HG02678 (cell line): ENCODE data around the gene ZNF648.
"Not testable (repeated sequence)": the region's sequence is repeated elsewhere in the genome, so short reads cannot be mapped to it uniquely, and the experiment has no call there.

ENCODE experiments used
- ATAC-seq: cut with Tn5 transposase; IDR thresholded peaks from one replicate; pipeline ENCODE4 v1.9.1; 2021; ENCODE audit warnings: mild to moderate bottlenecking, moderate library complexity; ENCODE audit not compliant: unreplicated experiment

Gene ZNF648, protein sequence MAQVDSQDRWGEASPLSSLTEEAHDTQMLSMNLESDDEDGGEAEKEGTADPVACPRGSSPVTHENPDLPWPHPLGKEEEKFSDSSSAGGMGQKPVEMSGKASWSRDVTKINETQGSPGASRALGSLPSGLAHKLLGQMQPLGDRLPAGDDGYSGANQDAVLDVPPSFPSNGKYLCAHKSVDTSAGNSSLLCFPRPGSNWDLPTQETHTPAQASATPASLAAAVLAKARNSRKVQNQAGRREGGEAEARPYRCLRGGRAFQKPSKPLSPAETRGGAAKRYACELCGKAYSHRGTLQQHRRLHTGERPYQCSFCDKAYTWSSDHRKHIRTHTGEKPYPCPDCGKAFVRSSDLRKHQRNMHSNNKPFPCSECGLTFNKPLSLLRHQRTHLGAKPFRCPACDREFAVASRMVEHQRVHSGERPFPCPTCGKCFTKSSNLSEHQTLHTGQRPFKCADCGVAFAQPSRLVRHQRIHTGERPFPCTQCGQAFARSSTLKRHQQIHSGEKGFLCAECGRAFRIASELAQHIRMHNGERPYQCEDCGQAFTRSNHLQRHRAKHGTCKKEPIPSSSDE

DNA sequence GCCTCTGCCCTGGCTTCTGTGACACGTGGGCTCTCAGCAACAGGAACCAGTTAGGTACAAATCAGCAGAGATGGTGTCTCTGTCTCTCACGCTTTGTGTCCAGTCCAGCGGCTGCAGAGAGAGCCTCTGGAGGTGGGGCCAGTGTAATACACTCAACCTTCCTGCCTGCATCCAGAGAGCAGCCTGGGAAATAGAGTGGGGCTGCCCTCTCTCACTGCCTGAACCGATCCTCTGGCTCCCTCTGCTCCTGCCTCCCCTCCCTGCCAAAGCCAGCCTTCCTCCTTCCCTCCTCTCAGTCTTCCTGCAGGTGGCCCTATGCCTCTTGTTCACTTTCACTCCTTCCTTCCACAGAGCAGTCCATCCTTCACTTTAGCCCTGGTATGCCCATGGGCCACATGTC, at the start of gene ZNF648:
Gene ZNF648, minus strand, starts transcription at position 119 of the 400 bp plus-strand sequence. CDS start 3,702 bp downstream, outside the sequence.
- ATAC-seq, result no peak

DNA sequence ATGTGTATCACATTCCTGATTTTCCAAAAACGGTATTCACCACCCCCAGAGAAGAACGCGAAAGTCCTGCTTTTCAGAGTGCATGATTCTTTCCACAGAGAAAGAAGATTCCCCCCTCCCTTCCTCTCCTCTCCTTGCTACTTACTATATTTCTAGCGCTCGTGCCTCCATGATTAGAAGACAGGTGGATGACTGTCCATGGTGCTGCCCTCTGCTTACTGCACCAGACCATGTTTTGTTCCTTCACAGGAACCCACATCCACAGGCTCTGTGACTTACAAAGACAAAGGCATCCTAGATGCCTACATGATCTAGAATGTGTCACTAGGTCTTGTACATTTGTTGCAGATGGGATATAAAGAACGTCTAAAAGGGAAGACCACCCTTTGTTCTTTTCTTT, 49.1 kb upstream of the ZNF648 start:
- ATAC-seq, result no peak

DNA sequence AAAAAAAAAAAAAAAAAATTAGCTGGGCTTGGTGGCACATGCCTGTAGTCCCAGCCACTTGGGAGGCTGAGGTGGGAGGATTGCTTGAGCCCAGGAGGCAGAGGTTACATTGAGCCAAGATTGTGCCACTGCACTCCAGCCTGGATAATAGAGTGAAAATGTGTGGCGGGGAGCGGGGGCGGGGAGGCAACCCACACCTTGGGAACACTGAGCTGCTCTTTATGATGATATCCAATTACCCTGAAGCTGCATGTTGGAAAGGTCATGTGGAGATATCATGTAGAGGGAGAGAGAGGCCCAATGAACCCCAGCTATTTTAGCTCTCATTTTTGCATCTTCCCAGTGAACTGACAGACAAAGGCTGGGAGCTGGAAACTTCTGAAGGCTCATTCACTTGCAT, 48.3 kb upstream of the ZNF648 start:
- no peak for ATAC-seq

DNA sequence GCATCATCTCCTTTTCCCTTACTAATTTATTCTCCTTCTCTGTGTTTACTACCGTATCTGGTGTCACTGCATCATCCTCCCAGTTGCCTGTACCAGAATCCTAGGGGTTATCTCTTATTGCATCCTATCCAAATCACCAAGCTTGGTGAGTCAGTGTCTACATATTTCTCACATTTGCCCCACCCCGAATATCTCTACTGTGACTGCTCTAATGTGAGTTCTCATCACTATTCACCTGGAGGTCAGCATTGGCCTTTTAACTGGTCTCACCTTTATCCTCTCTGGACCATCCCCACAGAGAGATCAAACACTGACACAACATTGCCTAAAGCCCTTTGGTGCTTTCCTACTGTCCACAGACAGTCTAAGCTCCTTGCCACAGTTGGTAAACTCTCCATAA, 45.7 kb upstream of the ZNF648 start:
- ATAC-seq, result no peak

DNA sequence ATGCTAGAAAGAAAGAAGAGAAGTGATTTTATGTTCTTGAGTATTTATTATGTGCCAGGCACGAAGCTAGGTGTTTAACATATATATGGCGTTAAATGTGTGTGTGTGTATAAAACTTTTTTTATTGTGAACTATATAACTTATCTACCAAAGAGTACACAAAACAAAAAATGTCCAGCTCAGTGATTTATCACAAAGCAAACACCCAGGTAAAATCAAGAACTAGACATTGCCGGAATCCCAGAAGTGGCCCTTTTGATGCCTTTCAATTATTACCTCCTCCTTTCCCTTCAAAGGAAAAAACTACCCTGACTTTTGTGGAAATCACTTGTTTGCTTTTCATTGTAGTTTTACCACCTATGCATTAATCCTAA, 40.5 kb upstream of the ZNF648 start:
- no peak for ATAC-seq

DNA sequence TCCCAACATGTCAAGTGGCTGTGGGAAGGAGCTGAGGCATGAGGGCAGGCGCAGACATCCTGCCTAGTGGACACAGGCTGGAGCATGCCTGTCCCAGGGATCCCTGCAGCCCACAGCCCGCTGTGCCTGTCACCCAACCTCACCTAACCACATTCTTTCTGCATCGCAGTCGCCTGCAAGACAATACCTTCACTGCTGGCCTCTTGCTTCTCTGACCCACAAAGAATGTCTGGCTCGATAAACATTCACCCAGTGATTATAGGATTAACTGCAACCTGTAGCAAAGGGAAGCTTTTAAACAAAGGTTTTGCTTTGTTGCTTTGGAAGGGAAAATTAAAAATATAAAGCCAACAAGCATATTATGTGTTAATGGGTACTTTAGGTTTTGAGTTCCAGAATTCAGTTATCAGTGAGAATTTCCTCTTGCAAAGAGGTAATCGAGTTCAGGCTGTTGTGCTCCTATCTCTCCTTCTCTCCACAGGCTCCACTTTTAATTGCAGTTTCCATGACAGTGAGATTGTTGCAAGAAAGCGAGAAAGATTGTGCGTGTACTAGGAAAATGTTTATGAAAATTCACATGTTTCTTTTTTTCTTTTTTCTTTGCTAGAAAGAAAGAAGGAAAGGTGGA, 40.0 kb upstream of the ZNF648 start:
- ATAC-seq, result no peak

DNA sequence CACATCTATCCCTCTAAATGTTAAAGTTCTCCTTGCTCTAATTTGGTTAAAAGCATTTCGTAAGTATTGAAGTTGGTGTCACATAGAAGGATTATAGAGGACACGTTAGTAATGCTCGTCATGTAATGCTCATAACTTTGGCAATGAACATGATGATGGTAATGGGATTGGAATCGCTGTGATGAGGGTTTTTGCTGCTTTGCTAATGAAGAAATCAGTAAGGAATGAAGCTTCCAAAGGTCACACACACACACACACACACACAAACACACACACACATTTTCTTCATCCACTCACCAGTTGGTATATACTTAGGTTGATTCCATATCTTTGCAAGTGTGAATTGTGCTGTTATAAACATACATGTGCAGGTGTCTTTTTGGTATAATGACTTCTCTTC, 36.8 kb upstream of the ZNF648 start:
- no peak for ATAC-seq

DNA sequence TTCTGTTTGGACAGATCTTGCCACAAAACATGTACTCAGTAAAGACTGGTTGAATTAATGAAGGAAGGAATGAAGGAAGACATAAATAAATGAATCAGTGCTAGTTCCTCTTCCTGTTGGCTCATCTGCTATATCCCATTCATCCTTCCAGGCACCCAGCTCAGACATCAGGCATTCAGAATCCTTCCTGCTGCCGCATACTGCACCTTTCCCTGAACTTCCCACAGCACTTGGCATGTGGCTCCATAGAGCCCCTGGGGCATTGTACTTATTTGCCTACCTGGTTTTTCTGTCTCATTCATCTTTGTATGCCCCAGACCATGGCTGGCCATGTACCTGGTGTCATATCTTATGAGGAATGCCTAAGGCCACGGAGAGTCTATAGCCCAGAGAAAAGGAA, 34.4 kb upstream of the ZNF648 start:
- ATAC-seq, result no peak

DNA sequence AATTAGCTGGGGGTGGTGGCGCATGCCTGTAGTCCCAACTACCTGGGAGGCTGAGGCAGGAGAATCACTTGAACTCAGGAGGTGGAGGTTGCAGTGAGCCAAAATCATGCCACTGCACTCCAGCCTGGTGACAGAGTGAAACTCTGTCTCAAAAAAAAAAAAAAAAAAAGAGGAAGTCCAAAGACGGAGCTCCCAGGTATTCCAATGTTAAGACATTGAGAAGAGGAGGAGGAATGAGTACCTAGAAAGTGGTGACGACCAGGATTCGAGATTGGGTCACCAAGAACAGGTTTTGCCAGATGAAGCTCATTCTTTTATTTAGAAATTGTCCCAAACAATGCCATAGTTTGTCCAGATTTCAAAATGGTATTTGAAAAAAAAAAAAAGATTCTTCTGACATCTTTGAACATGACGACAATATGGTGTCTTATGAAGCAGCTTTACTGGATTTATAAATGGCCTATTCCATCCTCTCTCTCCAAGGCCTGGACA, 33.0 kb upstream of the ZNF648 start:
- not testable (repeated sequence) for ATAC-seq

DNA sequence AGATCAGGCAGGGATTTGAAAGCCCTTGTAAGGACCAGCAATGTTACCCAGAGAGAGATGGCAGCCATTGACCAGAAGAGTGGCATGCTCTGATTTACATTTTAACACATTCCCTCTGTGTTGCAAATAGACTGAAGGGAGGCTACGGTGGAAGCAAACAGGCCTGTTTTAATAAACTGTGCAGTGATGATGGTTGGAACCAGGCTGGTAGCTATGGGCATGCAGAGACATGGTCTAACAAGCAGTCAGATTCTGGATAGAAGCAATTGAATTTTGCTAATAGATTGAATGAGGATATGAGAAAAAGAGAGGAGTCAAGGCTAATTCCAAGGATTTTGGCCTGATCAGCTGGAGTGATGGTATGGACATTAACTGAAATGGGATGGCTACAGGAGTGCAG, 32.3 kb upstream of the ZNF648 start:
- no peak for ATAC-seq

DNA sequence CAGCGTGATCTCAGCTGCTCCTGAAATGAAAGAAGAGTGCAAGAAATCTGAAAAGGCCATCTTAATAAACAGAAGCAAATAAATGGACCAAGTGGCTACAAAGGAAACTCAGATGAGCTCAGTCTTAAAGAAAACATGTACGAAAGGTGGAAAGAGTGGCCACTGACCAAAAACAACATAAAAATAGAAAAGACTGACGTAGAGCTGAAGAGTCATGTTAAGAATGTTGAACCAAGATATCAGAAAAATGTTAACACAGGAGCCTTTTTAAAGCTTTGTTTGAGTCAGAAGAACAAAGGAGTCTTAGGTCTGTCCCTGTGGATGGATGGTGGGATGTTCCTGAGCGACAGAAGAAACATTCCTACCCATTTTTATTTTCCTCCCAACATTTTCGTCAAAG, 30.8 kb upstream of the ZNF648 start:
- no peak for ATAC-seq

DNA sequence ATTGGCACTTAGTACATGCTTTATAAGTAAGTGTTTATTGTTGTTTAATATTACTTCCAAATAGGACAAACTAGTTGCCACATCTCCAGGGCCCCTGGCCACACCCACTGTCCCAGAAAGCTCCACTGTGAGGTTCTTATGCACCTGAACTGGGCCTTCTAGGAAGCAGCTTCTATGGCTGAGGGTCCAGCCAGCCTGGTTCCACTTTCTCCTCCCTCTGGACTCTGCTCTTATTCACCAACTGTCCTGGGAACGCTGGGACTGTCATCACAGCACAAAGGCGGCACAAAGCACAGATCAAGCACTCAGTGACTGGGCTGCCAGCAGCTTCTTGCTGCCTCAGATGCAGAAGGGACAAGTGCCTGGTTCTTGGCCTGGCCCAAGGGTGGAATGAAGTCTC, 29.6 kb upstream of the ZNF648 start:
- ATAC-seq, result no peak

DNA sequence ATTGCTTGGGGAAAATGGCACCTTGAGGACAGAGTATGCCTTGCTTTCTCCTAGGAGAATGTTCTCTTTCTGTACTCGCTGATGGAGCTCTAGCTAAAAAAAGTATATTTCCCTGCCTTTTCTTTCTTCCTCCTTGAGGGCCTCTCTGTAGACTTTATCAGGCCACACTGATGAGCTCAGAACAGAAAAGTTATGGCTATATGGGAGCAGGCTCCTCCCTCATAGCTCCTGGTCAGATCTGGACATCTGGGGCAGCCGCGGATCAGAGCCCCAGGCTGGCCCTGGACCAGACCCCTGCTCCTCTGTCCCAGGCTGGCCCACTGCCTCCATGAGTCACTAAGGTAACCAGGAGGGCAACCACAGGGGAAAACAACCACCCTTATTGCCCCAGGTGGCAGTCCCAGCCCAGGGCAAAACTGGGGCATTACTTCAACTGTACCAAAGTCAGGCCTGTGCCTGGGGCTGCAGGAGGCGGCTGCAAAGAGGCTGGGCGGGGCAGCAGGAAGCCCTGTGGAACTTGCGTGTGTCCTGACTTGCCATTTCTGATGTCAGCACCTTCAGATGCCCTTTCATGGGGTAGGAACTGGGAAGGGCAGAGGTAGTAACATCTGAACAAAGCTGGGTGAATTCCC, 26.3 kb upstream of the ZNF648 start:
- no peak for ATAC-seq

DNA sequence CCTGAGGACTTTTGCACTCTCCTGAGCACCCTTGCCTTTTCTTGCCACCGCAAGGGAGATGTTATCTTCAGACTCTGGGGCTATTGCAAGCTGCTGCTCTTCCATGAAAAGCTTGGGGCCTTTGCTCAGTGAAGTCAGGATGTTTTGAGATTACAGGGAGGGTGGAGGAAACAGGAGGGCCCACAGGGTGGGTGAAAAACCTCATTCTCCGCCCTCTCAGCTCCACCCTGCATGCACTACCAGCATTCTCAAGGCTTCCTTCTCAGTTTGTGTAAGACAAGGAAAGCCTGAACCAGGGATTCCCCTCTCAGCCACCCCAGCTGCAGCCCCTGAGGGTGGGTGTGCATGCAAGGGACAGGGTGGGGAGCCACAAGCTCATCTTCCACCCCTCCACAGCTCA, 25.8 kb upstream of the ZNF648 start:
- ATAC-seq, result no peak

DNA sequence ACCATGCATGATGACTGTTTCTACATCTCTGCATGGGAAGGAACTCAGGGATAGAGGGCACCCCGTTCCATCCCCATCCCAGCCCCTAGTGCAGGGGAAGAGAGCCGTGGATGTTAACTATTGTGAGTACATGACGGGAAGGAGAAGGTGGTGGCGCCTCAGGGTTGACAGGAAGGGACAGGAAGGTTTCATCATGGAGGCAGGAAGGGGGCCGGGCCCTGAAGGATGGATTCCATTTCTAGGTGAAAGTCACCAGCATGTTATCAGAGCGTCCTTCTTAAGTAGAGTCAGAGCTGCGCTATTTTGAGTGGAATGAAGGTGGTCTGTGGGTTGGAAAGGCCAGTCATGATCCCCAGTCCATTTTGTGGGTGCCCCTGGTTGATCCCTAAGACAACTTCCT, 25.1 kb upstream of the ZNF648 start:
- no peak for ATAC-seq

DNA sequence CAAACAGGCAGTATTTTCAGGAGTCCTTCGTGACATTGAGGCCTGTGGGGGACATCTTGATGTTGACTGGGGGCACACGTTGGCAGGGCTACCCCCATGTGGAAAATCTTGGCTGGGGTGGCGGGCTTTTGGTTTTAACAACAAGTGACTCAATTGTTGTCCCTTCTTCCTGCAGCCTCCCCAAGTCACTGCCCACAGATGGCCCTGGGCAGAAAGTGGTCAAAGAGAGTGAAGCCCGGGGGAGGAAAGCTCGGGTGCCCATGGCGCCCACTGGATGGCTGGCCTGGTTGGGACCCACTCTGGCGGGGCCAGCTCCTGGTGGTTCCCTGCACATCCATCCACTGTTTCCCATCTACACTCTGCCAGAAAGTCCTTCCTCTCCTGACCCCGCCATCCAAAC, 24.6 kb upstream of the ZNF648 start:
- ATAC-seq, result no peak

DNA sequence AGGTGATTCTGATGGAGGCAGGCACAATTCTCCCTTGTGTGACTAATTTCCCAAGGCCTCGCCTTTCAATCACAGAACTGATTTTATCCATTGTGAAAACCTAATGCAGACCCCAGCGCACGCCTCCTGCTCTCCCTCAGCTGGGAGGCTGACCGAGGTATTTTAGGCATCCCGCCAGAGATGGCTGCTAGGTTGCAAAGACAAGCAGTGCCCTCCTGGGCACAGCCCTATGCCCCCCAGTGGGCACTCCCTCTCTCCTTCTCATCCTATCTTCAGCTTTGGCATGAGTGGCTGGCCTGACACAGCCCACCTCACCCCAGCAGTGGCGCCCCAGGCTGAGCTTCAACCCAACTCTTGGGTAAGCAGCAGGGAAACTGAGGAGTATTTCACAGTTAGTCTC, 24.2 kb upstream of the ZNF648 start:
- no peak for ATAC-seq

DNA sequence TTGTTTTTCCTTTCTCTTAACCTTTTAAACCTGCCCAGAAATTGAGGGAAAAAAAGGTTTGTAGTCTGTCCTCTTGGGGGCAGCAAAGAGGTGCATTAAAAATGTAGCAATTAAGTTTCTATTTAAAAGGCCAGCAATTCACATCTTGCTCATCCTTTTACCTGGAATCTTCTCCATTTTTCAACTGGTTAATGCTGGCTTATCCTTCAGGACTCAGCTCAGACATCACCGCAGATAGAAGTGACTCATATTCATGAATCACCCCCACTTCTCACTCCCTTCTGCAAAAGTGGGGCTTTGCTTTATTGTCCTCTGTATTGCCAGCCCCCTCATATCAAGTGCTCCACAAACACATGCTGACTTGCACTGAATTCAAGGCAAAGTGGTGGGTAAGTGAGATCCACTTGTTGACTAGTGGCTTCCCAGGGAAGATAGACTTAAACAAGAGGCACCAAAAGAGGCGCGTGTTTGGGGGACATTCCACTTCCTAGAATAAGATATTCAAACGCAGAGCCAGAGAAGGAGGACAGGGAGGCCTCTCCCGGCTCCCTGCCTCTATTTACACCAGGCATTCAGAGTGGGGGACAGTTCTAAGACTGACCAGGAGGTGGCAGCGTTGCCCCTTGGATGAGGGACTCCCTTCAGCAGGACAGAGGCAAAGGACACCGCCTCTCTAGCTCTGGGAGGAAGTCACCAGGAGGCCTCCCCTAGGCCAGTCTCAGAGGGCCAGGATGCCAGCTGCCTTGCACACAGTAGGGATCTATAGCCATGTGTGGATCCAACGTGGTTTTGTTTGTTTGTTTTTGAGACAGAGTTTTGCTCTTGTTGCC, 23.2 kb upstream of the ZNF648 start:
- peak; percentile 72 for ATAC-seq

DNA sequence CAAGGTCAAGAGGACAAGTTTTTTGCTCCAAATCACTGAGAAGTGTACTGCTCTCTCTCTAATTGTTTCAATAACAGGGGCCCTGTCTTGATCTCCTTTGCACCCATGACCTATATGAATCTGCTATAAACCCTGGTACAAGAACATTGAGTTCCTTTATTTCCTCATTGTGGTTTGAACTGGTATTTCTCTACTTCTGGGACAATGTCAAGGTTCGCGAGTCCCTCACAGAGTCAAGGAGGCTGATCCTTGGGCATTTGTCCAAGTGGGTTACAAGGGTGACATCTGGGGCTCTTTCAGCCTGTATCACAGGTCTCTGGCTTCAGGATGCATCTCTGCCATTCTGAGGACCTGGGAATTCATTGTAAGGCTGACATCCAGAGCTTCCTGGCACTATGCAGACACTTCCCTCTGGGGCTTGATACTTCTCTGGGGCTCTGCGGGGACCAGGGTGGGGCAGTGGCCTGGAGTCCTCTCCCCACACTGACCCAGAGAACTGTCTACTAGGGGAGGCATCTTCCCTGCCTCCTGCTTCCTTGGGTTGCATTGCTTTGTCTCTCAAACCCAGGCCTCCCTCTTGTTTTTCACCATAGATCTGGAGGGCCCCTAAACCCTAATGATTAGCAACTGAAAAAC, 22.5 kb upstream of the ZNF648 start:
- ATAC-seq, result no peak

DNA sequence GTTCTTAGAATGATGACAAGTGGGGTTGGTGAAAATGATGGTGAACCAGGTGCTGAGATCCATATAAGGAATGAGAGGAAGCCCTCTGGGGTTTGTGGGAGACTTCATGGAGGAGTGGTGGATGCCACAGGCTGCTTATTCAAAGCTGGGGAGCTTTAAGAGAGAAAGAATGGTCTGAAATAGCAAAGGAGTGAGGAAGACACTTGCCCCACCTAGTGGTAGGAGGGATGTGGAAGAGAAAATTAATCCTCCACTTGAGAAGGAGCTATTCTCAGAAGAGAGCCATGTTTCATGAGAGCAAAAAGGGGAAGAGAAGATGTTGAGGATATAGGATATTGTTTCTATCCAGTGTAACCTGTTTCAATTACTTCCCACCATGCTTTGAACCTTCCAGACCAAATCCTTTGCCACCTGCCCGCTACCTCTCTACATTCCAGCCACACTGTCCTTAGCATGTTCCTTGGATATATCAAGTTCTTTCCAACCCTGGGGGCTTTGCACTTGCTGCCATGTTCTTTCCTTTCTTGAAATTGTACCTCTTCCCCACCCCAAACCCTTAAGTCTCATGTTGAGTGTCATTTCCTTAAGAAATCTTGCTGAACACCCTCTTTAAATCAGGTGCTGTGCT, 19.6 kb upstream of the ZNF648 start:
- no peak for ATAC-seq
